ENCODE measurements around the gene PSAT1.

Gene PSAT1

DNA sequence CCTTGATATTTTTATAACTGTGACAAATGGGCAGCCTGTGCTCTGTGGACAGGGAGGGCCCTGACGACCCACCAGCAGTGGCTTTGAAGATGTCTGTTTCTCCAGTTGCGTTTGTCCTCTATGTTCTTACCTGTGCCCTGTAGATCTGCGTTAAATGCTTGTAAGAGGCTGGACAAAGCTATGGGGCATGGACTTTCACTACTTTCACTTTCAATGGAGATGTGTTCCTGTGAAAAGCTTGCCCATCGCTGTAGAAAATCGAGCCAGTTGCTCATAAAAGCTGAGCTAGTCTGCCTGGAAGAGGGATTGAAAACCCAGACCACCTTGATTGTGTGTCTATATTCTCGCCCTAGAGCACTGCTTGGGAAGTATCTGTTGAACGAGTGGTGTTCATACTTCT is 74.1 kb downstream of the PSAT1 start:
- TF ChIP-seq, protein P1, sequence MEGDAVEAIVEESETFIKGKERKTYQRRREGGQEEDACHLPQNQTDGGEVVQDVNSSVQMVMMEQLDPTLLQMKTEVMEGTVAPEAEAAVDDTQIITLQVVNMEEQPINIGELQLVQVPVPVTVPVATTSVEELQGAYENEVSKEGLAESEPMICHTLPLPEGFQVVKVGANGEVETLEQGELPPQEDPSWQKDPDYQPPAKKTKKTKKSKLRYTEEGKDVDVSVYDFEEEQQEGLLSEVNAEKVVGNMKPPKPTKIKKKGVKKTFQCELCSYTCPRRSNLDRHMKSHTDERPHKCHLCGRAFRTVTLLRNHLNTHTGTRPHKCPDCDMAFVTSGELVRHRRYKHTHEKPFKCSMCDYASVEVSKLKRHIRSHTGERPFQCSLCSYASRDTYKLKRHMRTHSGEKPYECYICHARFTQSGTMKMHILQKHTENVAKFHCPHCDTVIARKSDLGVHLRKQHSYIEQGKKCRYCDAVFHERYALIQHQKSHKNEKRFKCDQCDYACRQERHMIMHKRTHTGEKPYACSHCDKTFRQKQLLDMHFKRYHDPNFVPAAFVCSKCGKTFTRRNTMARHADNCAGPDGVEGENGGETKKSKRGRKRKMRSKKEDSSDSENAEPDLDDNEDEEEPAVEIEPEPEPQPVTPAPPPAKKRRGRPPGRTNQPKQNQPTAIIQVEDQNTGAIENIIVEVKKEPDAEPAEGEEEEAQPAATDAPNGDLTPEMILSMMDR (IDR thresholded peaks at IDR 0.05; ENCODE audit: low read depth, low read length, missing control alignments) = no peak
- Histone ChIP-seq H3K27ac (no peak overlapping the region), H3K36me3 (replicated peaks) (no peaks in the 10 kb centered on the region), H3K27me3 (replicated peaks) (no peaks in the 10 kb centered on the region), H3K4me3 (ENCODE audit: low read depth, low read length) (no peak overlapping the region)
- in situ Hi-C loops (cut with HindIII; ENCODE audit: low pct_ligation_motif_present, low sequenced_read_pairs) = no loop called here
- DNase-seq = no peak

DNA sequence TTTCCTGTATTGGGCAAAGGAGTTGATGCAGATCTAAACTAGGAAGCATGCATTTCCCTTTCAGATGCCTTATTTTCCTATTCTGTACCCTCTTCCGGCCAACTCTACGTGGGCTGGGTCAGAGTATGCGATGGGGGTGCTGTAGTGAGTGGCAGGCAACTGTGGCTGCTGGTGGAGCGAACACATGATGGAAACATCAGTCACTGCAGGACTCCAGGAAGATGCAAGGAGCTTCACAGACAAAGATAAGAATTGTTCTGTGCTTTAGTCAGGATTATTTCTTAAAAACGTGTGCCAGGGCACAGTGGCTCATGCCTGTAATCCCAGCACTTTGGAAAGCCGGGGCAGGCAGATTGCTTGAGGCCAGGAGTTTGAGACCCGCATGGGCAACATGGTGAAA is 75.1 kb downstream of the PSAT1 start:
- TF ChIP-seq, protein P1 (IDR thresholded peaks at IDR 0.05; ENCODE audit: low read depth, low read length, missing control alignments) = no peak
- DNase-seq = no peak
- in situ Hi-C loops (cut with HindIII; ENCODE audit: low pct_ligation_motif_present, low sequenced_read_pairs) = no loop called here
- no peaks in the 10 kb centered on the region for H3K36me3 ChIP-seq (replicated peaks)
- no peaks in the 10 kb centered on the region for H3K27me3 ChIP-seq (replicated peaks)
- no peak overlapping the region for H3K4me3 ChIP-seq (ENCODE audit: low read depth, low read length)
- H3K27ac ChIP-seq = no peak overlapping the region

All from brain microvascular endothelial cell (primary cell).